K562 (cell line): ENCODE measurements around the gene RAB5B. TPM values are rescaled to one million over a fixed set of nuclear protein-coding genes. Genes with fewer than 3 reads are reported as not detected.

ENCODE experiments used
- ARID4B ChIP-seq: sonication (generic); formaldehyde crosslinking; IDR thresholded peaks from 2 replicates; pipeline ENCODE4 v1.8.0; 2022; ENCODE audit warnings: mild to moderate bottlenecking, missing genetic modification reagents
- ARNT ChIP-seq, 2 experiments: fragments of 450-650 bp; IDR thresholded peaks; 2 replicates each; pipeline ENCODE4 v1.6.1; 2016; ENCODE audit warnings: mild to moderate bottlenecking in 1 of 2
- MIER1 ChIP-seq: fragments of 450-650 bp; IDR thresholded peaks from 2 replicates; pipeline ENCODE4 v1.6.1; 2016; ENCODE audit warnings: antibody characterized with exemption, mild to moderate bottlenecking, low read depth
- PCBP1 ChIP-seq: fragments of 200-400 bp; formaldehyde crosslinking; IDR thresholded peaks from 2 replicates; pipeline ENCODE4 v1.6.1; 2018; ENCODE audit warnings: mild to moderate bottlenecking, low read depth, low read length; ENCODE audit not compliant: poor library complexity, severe bottlenecking
- TCF3 ChIP-seq: sonication (generic); formaldehyde crosslinking; IDR thresholded peaks from 2 replicates; pipeline ENCODE4 v1.4.0; 2020; ENCODE audit warnings: mild to moderate bottlenecking, missing genetic modification reagents
- THRAP3 ChIP-seq: fragments of 450-650 bp; IDR thresholded peaks from 2 replicates; pipeline ENCODE4 v1.6.1; 2016; ENCODE audit warnings: mild to moderate bottlenecking, inconsistent platforms, borderline replicate concordance
- ZNF212 ChIP-seq: fragments of 450-650 bp; formaldehyde crosslinking; IDR thresholded peaks from 2 replicates; pipeline ENCODE4 v1.4.0; 2020; ENCODE audit warnings: mild to moderate bottlenecking
- polyA plus RNA-seq, 8 experiments: library from polyadenylated mRNA; depleted of rRNA in 4 of 8; stranded (reverse) in 5 of 8; unstranded in 3 of 8; fragments of >200 nt; fragmentation: Nextera tagmentation in 2 of 8; fragmentation: Illumina TruSeq in 1 of 8; extraction: Ambion mirVana in 2 of 8; extraction: Trizol in 1 of 8; gene quantifications; 2 replicates each; pipeline versions ENCODE4 v1.2.1 to v1.2.3, GENCODE V29; 2011 to 2014; ENCODE audit warnings: inconsistent platforms in 1 of 8, missing spikeins in 1 of 8
- total RNA-seq, 7 experiments: library from RNA; depleted of rRNA in 6 of 7; stranded (reverse); fragments of >200 nt in 6 of 7; fragmentation: Illumina TruSeq in 2 of 7; extraction: Trizol in 2 of 7; gene quantifications; 2 replicates each; pipeline versions ENCODE4 v1.2.1 to v1.2.3, GENCODE V29; 2011 to 2021; ENCODE audit warnings: low replicate concordance in 1 of 7
- TF ChIP-seq, protein P1 (sequence below): sonication (generic); formaldehyde crosslinking; IDR thresholded peaks from 2 replicates; pipeline ENCODE4 v1.8.0; 2022; ENCODE audit warnings: missing genetic modification reagents, mild to moderate bottlenecking, borderline replicate concordance
- TF ChIP-seq, protein P2 (sequence below): fragments of 450-650 bp; formaldehyde crosslinking; IDR thresholded peaks from 2 replicates; pipeline ENCODE4 v1.4.0; 2022; ENCODE audit warnings: missing genetic modification characterization
- TF ChIP-seq, protein P3 (sequence below): fragments of 450-650 bp; IDR thresholded peaks from 2 replicates; pipeline ENCODE4 v1.6.1; 2016; ENCODE audit warnings: borderline replicate concordance

RAB5B gene
- total and polyA plus RNA-seq, 9 of the 15 experiments (the other 6 are each of a cell fraction or from before 2014, with no cell fraction given), result 6.8 to 73.8 (median 25.2) TPM

GRCh38 chr12:55925870-55926737 is 47.8 kb upstream of the RAB5B start (continued):
- TF ChIP-seq, protein P1, sequence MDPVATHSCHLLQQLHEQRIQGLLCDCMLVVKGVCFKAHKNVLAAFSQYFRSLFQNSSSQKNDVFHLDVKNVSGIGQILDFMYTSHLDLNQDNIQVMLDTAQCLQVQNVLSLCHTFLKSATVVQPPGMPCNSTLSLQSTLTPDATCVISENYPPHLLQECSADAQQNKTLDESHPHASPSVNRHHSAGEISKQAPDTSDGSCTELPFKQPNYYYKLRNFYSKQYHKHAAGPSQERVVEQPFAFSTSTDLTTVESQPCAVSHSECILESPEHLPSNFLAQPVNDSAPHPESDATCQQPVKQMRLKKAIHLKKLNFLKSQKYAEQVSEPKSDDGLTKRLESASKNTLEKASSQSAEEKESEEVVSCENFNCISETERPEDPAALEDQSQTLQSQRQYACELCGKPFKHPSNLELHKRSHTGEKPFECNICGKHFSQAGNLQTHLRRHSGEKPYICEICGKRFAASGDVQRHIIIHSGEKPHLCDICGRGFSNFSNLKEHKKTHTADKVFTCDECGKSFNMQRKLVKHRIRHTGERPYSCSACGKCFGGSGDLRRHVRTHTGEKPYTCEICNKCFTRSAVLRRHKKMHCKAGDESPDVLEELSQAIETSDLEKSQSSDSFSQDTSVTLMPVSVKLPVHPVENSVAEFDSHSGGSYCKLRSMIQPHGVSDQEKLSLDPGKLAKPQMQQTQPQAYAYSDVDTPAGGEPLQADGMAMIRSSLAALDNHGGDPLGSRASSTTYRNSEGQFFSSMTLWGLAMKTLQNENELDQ (CRISPR knock-in tag), result 0 out of 2 replicates have a peak, but pooled peaks have one; percentile 72
- TF ChIP-seq THRAP3 (peak; percentile 89), TCF3 (CRISPR knock-in tag) (no peak), PCBP1 (no peak), ARNT (IDR thresholded peaks at IDR 0.05) (peak; percentile 31 to 64; a peak in 1 of 4 replicates), MIER1 (peak; percentile 79; the same call in 1 of the 2 replicates), ZNF212 (CRISPR knock-in tag) (no peak), ARID4B (CRISPR knock-in tag) (0 out of 2 replicates have a peak, but pooled peaks have one; percentile 4)
- TF ChIP-seq, protein P2, sequence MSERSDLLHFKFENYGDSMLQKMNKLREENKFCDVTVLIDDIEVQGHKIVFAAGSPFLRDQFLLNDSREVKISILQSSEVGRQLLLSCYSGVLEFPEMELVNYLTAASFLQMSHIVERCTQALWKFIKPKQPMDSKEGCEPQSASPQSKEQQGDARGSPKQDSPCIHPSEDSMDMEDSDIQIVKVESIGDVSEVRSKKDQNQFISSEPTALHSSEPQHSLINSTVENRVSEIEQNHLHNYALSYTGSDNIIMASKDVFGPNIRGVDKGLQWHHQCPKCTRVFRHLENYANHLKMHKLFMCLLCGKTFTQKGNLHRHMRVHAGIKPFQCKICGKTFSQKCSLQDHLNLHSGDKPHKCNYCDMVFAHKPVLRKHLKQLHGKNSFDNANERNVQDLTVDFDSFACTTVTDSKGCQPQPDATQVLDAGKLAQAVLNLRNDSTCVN (CRISPR knock-in tag), result peak; percentile 61; the same call in 1 of the 2 replicates
- TF ChIP-seq, protein P3, sequence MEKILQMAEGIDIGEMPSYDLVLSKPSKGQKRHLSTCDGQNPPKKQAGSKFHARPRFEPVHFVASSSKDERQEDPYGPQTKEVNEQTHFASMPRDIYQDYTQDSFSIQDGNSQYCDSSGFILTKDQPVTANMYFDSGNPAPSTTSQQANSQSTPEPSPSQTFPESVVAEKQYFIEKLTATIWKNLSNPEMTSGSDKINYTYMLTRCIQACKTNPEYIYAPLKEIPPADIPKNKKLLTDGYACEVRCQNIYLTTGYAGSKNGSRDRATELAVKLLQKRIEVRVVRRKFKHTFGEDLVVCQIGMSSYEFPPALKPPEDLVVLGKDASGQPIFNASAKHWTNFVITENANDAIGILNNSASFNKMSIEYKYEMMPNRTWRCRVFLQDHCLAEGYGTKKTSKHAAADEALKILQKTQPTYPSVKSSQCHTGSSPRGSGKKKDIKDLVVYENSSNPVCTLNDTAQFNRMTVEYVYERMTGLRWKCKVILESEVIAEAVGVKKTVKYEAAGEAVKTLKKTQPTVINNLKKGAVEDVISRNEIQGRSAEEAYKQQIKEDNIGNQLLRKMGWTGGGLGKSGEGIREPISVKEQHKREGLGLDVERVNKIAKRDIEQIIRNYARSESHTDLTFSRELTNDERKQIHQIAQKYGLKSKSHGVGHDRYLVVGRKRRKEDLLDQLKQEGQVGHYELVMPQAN, result peak; percentile 87
